ENCODE measurements around the gene B9D1. TPM values are rescaled to one million over a fixed set of nuclear protein-coding genes. Genes with fewer than 3 reads are reported as not detected.

B9D1 gene
- total and polyA plus RNA-seq, 9 of the 15 experiments (the other 6 are each of a cell fraction or from before 2014, with no cell fraction given) = 8.9 to 28.0 (median 17.9) TPM

DNA sequence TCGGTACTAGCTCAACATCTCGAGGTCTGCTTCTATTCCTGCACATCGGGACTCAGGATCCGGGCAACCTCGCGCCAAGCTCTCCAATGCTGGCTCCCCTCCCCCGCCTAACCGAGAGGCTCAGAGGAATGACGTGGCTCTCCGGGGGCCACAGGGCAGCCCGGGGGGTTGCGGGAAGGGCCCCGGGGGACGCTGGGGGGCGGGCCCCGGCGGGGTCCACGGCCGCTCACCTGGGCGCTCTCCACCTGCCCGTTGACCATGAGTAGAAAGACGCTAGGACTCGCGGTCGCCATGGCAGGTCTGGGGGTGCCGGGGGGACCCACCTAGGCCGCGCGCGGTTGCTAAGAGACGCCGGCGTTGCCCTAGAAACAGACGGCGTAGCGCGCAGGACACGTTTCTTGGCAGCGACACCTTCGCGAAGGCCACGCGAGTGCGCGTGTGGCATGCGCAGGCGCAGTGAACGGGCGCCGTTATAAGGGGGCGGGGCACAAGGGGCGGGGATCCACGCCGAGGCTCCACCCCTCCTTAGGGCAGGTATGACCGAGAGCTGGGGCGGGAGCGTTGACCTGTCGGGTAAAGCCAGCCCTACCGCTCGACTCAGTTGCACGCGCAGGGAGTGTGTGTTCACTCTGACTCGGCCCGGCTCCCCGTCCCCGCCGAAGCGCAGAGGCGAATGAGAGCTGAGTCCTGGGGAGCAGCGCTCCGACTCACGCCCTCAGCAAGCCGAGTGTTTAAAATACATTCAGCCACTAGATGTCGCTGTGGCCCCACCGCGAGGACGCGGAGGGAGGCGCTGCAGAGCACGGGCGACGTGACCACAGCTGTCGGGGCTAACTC is at the start of gene B9D1 (continued):
- TF ChIP-seq POU5F1 (IDR thresholded peaks at IDR 0.05; ENCODE audit: borderline replicate concordance, low read depth, low read length, partially characterized antibody) (peak; percentile 81), RBM14 (IDR thresholded peaks at IDR 0.05; ENCODE audit: borderline replicate concordance, insufficient read depth, low read depth, low read length) (no peak), VEZF1 (CRISPR knock-in tag; IDR thresholded peaks at IDR 0.05) (peak; percentile 75), MAX (CRISPR knock-in tag; IDR thresholded peaks at IDR 0.05) (peak; percentile 55), HNRNPLL (IDR thresholded peaks at IDR 0.05; ENCODE audit: low read depth, low read length, poor library complexity, severe bottlenecking) (peak; percentile 32), SAP30 (IDR thresholded peaks at IDR 0.05; ENCODE audit: borderline replicate concordance, insufficient read depth, low read depth, low read length, poor library complexity, severe bottlenecking) (peak; percentile 34), MTA3 (IDR thresholded peaks at IDR 0.05; ENCODE audit: borderline replicate concordance) (peak; percentile 93; the same call in 1 of the 2 replicates), SUPT5H (IDR thresholded peaks at IDR 0.05) (peak; percentile 63), ESRRB (CRISPR knock-in tag; IDR thresholded peaks at IDR 0.05; ENCODE audit: borderline replicate concordance) (no peak), C11orf30 (IDR thresholded peaks at IDR 0.05; ENCODE audit: low read depth) (peak; percentile 41), YY1 (IDR thresholded peaks at IDR 0.05; ENCODE audit: borderline replicate concordance in 1 of 3, control insufficient read depth in 1 of 3, extremely low read depth in 1 of 3, insufficient read depth in 3 of 3, insufficient read length in 1 of 3, insufficient replicate concordance in 2 of 3, low read depth in 1 of 3, low read length in 2 of 3) (peak in 1 of 3 experiments; percentile 16), MBD2 (IDR thresholded peaks at IDR 0.05; ENCODE audit: borderline replicate concordance, low read depth) (0 out of 2 replicates have a peak, but pooled peaks have one; percentile 49), EGR1 (conservative IDR thresholded peaks at IDR 0.05) (0 out of 2 replicates have a peak, but pooled peaks have one; percentile 34), DDX20 (tag; IDR thresholded peaks at IDR 0.05; ENCODE audit: low read depth) (no peak), ZNF316 (IDR thresholded peaks at IDR 0.05) (no peak)
- TF ChIP-seq, protein P1, sequence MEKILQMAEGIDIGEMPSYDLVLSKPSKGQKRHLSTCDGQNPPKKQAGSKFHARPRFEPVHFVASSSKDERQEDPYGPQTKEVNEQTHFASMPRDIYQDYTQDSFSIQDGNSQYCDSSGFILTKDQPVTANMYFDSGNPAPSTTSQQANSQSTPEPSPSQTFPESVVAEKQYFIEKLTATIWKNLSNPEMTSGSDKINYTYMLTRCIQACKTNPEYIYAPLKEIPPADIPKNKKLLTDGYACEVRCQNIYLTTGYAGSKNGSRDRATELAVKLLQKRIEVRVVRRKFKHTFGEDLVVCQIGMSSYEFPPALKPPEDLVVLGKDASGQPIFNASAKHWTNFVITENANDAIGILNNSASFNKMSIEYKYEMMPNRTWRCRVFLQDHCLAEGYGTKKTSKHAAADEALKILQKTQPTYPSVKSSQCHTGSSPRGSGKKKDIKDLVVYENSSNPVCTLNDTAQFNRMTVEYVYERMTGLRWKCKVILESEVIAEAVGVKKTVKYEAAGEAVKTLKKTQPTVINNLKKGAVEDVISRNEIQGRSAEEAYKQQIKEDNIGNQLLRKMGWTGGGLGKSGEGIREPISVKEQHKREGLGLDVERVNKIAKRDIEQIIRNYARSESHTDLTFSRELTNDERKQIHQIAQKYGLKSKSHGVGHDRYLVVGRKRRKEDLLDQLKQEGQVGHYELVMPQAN (IDR thresholded peaks at IDR 0.05; ENCODE audit: borderline replicate concordance) = 0 out of 2 replicates have a peak, but pooled peaks have one; percentile 52
- TF ChIP-seq, protein P2, sequence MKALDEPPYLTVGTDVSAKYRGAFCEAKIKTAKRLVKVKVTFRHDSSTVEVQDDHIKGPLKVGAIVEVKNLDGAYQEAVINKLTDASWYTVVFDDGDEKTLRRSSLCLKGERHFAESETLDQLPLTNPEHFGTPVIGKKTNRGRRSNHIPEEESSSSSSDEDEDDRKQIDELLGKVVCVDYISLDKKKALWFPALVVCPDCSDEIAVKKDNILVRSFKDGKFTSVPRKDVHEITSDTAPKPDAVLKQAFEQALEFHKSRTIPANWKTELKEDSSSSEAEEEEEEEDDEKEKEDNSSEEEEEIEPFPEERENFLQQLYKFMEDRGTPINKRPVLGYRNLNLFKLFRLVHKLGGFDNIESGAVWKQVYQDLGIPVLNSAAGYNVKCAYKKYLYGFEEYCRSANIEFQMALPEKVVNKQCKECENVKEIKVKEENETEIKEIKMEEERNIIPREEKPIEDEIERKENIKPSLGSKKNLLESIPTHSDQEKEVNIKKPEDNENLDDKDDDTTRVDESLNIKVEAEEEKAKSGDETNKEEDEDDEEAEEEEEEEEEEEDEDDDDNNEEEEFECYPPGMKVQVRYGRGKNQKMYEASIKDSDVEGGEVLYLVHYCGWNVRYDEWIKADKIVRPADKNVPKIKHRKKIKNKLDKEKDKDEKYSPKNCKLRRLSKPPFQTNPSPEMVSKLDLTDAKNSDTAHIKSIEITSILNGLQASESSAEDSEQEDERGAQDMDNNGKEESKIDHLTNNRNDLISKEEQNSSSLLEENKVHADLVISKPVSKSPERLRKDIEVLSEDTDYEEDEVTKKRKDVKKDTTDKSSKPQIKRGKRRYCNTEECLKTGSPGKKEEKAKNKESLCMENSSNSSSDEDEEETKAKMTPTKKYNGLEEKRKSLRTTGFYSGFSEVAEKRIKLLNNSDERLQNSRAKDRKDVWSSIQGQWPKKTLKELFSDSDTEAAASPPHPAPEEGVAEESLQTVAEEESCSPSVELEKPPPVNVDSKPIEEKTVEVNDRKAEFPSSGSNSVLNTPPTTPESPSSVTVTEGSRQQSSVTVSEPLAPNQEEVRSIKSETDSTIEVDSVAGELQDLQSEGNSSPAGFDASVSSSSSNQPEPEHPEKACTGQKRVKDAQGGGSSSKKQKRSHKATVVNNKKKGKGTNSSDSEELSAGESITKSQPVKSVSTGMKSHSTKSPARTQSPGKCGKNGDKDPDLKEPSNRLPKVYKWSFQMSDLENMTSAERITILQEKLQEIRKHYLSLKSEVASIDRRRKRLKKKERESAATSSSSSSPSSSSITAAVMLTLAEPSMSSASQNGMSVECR (CRISPR knock-in tag; IDR thresholded peaks at IDR 0.05) = peak; percentile 71

Data from K562 (cell line).